ENCODE data around the gene RBX1. TPM values are rescaled to one million over a fixed set of nuclear protein-coding genes. Genes with fewer than 3 reads are reported as not detected.
"Not testable (repeated sequence)": the region's sequence is repeated elsewhere in the genome, so short reads cannot be mapped to it uniquely, and the experiment has no call there.

RBX1 gene
- 10 to 100 TPM; 79.4 to 91.1 TPM for total RNA-seq

GRCh38 chr22:40950962-40951794, at the start of gene RBX1:
RBX1 (plus strand) TSS chr22:40951378; CDS start chr22:40951399, 21 bp downstream.
- Mint-ChIP-seq H3K27me3 (peaks cover 4% of the 10 kb centered on the region), H3K27ac (peak within 1 kb of the TSS; percentile 100), H3K9me3 (no peaks in the 10 kb centered on the region), H3K4me3 (peak within 1 kb of the TSS; percentile 100), H3K4me1 (peaks cover 10% of the 10 kb centered on the region), H3K36me3 (peaks cover 21% of the 10 kb centered on the region)
- DNase-seq, result peak; percentile 98

GRCh38 chr22:40904101-40904500, 47.1 kb upstream of the RBX1 start:
- peaks cover 3% of the 10 kb centered on the region for H3K4me1 Mint-ChIP-seq
- H3K27ac Mint-ChIP-seq, result no peak overlapping the region
- no peaks in the 10 kb centered on the region for H3K9me3 Mint-ChIP-seq
- peaks cover 12% of the 10 kb centered on the region for H3K36me3 Mint-ChIP-seq
- DNase-seq, result no peak
- no peaks in the 10 kb centered on the region for H3K27me3 Mint-ChIP-seq
- H3K4me3 Mint-ChIP-seq, result no peak overlapping the region

- Mint-ChIP-seq H3K4me3 (no peak overlapping the region), H3K27me3 (no peaks in the 10 kb centered on the region)
- DNase-seq, result no peak
These were observed 42.3 kb upstream of the RBX1 start for GRCh38 chr22:40908895-40909294.

GRCh38 chr22:40911772-40912171, 39.4 kb upstream of the RBX1 start:
- H3K4me3 Mint-ChIP-seq, result no peak overlapping the region
- H3K4me1 Mint-ChIP-seq, result no peaks in the 10 kb centered on the region
- no peaks in the 10 kb centered on the region for H3K27me3 Mint-ChIP-seq
- H3K9me3 Mint-ChIP-seq, result no peaks in the 10 kb centered on the region
- no peak overlapping the region for H3K27ac Mint-ChIP-seq
- peaks cover 7% of the 10 kb centered on the region for H3K36me3 Mint-ChIP-seq
- DNase-seq, result no peak

More at GRCh38 chr22:40908895-40909294, 42.3 kb upstream of the RBX1 start:
- Mint-ChIP-seq H3K4me1 (no peaks in the 10 kb centered on the region), H3K36me3 (peaks cover 10% of the 10 kb centered on the region), H3K9me3 (no peaks in the 10 kb centered on the region), H3K27ac (no peak overlapping the region)

GRCh38 chr22:40912987-40913386, 38.2 kb upstream of the RBX1 start:
- H3K36me3 Mint-ChIP-seq, H3K27ac Mint-ChIP-seq, H3K27me3 Mint-ChIP-seq, H3K9me3 Mint-ChIP-seq, DNase-seq, H3K4me3 Mint-ChIP-seq, H3K4me1 Mint-ChIP-seq: not testable (repeated sequence)

GRCh38 chr22:40919446-40919845, 31.7 kb upstream of the RBX1 start:
- Mint-ChIP-seq H3K27me3 (no peaks in the 10 kb centered on the region), H3K4me1 (peaks cover 3% of the 10 kb centered on the region), H3K9me3 (no peaks in the 10 kb centered on the region), H3K27ac (no peak overlapping the region), H3K4me3 (no peak overlapping the region), H3K36me3 (peaks cover 16% of the 10 kb centered on the region)
- DNase-seq, result no peak

- peaks cover 3% of the 10 kb centered on the region for H3K4me1 Mint-ChIP-seq
- H3K27ac Mint-ChIP-seq, result no peak overlapping the region
These were observed 30.7 kb upstream of the RBX1 start for GRCh38 chr22:40920526-40920925.

GRCh38 chr22:40922484-40923303, 28.5 kb upstream of the RBX1 start:
- no peak for DNase-seq
- Mint-ChIP-seq H3K4me1 (peaks cover 3% of the 10 kb centered on the region), H3K27me3 (no peaks in the 10 kb centered on the region), H3K27ac (no peak overlapping the region), H3K9me3 (no peaks in the 10 kb centered on the region), H3K4me3 (no peak overlapping the region), H3K36me3 (peaks cover 21% of the 10 kb centered on the region)

More at GRCh38 chr22:40920526-40920925, 30.7 kb upstream of the RBX1 start:
- peaks cover 18% of the 10 kb centered on the region for H3K36me3 Mint-ChIP-seq
- no peak for DNase-seq
- no peak overlapping the region for H3K4me3 Mint-ChIP-seq
- H3K9me3 Mint-ChIP-seq, result no peaks in the 10 kb centered on the region
- no peaks in the 10 kb centered on the region for H3K27me3 Mint-ChIP-seq

- Mint-ChIP-seq H3K4me3 (no peak overlapping the region), H3K27me3 (no peaks in the 10 kb centered on the region), H3K36me3 (peaks cover 13% of the 10 kb centered on the region), H3K27ac (no peak overlapping the region), H3K4me1 (no peaks in the 10 kb centered on the region), H3K9me3 (no peaks in the 10 kb centered on the region)
- DNase-seq, result no peak
These were observed 22.5 kb upstream of the RBX1 start for GRCh38 chr22:40928657-40929056.

- Mint-ChIP-seq H3K27me3 (no peaks in the 10 kb centered on the region), H3K36me3 (peaks cover 1% of the 10 kb centered on the region), H3K4me1 (no peaks in the 10 kb centered on the region), H3K4me3 (no peak overlapping the region), H3K9me3 (no peaks in the 10 kb centered on the region), H3K27ac (no peak overlapping the region)
- no peak for DNase-seq
These were observed 18.8 kb upstream of the RBX1 start for GRCh38 chr22:40932396-40932795.

GRCh38 chr22:40939202-40939601, 12.0 kb upstream of the RBX1 start:
- Mint-ChIP-seq H3K4me1 (peaks cover 10% of the 10 kb centered on the region), H3K27me3 (no peaks in the 10 kb centered on the region), H3K9me3 (no peaks in the 10 kb centered on the region), H3K36me3 (no peaks in the 10 kb centered on the region), H3K4me3 (no peak overlapping the region), H3K27ac (no peak overlapping the region)
- DNase-seq, result no peak

GRCh38 chr22:40951795-40952605, 822 bp downstream of the RBX1 start:
- Mint-ChIP-seq H3K4me1 (peaks cover 10% of the 10 kb centered on the region), H3K27me3 (peaks cover 4% of the 10 kb centered on the region), H3K36me3 (peaks cover 22% of the 10 kb centered on the region), H3K27ac (peak overlapping the region; percentile 100), H3K9me3 (no peaks in the 10 kb centered on the region), H3K4me3 (peak overlapping the region; percentile 100)
- no peak for DNase-seq

GRCh38 chr22:40953471-40953870, 2.3 kb downstream of the RBX1 start:
- H3K9me3 Mint-ChIP-seq, result no peaks in the 10 kb centered on the region
- peak overlapping the region; percentile 61 for H3K27ac Mint-ChIP-seq
- peaks cover 29% of the 10 kb centered on the region for H3K36me3 Mint-ChIP-seq
- H3K4me3 Mint-ChIP-seq, result peak overlapping the region; percentile 100
- peaks cover 4% of the 10 kb centered on the region for H3K27me3 Mint-ChIP-seq
- peaks cover 12% of the 10 kb centered on the region for H3K4me1 Mint-ChIP-seq
- no peak for DNase-seq

- Mint-ChIP-seq H3K4me1 (peaks cover 13% of the 10 kb centered on the region), H3K4me3 (peak overlapping the region; percentile 42), H3K9me3 (no peaks in the 10 kb centered on the region), H3K27ac (peak overlapping the region; percentile 21), H3K27me3 (peaks cover 4% of the 10 kb centered on the region), H3K36me3 (peaks cover 31% of the 10 kb centered on the region)
- no peak for DNase-seq
These were observed 2.9 kb downstream of the RBX1 start for GRCh38 chr22:40954113-40954512.

GRCh38 chr22:40955571-40955970, 4.4 kb downstream of the RBX1 start:
- Mint-ChIP-seq H3K27ac (no peak overlapping the region), H3K4me1 (peaks cover 16% of the 10 kb centered on the region), H3K9me3 (no peaks in the 10 kb centered on the region), H3K27me3 (peaks cover 4% of the 10 kb centered on the region), H3K36me3 (peaks cover 38% of the 10 kb centered on the region), H3K4me3 (no peak overlapping the region)
- no peak for DNase-seq
